ENCODE results near the gene RGS7.

- TF ChIP-seq, protein P1, sequence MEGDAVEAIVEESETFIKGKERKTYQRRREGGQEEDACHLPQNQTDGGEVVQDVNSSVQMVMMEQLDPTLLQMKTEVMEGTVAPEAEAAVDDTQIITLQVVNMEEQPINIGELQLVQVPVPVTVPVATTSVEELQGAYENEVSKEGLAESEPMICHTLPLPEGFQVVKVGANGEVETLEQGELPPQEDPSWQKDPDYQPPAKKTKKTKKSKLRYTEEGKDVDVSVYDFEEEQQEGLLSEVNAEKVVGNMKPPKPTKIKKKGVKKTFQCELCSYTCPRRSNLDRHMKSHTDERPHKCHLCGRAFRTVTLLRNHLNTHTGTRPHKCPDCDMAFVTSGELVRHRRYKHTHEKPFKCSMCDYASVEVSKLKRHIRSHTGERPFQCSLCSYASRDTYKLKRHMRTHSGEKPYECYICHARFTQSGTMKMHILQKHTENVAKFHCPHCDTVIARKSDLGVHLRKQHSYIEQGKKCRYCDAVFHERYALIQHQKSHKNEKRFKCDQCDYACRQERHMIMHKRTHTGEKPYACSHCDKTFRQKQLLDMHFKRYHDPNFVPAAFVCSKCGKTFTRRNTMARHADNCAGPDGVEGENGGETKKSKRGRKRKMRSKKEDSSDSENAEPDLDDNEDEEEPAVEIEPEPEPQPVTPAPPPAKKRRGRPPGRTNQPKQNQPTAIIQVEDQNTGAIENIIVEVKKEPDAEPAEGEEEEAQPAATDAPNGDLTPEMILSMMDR (conservative IDR thresholded peaks at IDR 0.05 in 1 of 2, IDR thresholded peaks at IDR 0.05 in 1 of 2; ENCODE audit: extremely low read depth in 1 of 2, insufficient read depth in 1 of 2, low read depth in 1 of 2, low read length in 2 of 2): no peak
- no peak for TF ChIP-seq EZH2 (IDR thresholded peaks at IDR 0.05; ENCODE audit: borderline replicate concordance, low read length)
Measured at GRCh38 chr1:240876071-240876470, 480.9 kb downstream of the RGS7 start.

Measured in mammary epithelial cell (primary cell).